Esophagus squamous epithelium (tissue), 4 donors: ENCODE results near the gene MALL.
"Not testable (repeated sequence)": the region's sequence is repeated elsewhere in the genome, so short reads cannot be mapped to it uniquely, and the experiment has no call there.

Source experiments
- CTCF ChIP-seq, 6 experiments: fragments of 450-650 bp in 4 of 6; fragments of 200-600 bp in 2 of 6; sonication (generic) in 2 of 6; IDR thresholded peaks; one replicate each; pipeline ENCODE4 v1.5.1; 2016 to 2019; ENCODE audit warnings: antibody characterized with exemption in 6 of 6, mild to moderate bottlenecking in 4 of 6, moderate library complexity in 4 of 6
- POLR2A ChIP-seq, 4 donors: fragments of 450-650 bp; IDR thresholded peaks; one replicate each; pipeline ENCODE4 v1.6.1; 2017; ENCODE audit warnings: antibody characterized with exemption in 4 of 4, mild to moderate bottlenecking in 4 of 4, moderate library complexity in 3 of 4

GRCh38 chr2:110078104-110078503 is 37.5 kb downstream of the MALL start:
- not testable (repeated sequence) for TF ChIP-seq CTCF, POLR2A (IDR thresholded peaks at IDR 0.05)
